Colonic mucosa (tissue), 4 donors: ENCODE data around the gene FGF9. TPM values are rescaled to one million over a fixed set of nuclear protein-coding genes. Genes with fewer than 3 reads are reported as not detected.

Experiments
- DNase-seq: peaks from one replicate; pipeline ENCODE4 v3.0.0-alpha.2; 2020
- H3K27ac ChIP-seq: fragments of 200-600 bp; one replicate; pipeline ENCODE4 v1.8.0; 2021
- H3K27me3 ChIP-seq: fragments of 200-600 bp; one replicate; pipeline ENCODE4 v1.8.0; 2021
- H3K36me3 ChIP-seq: fragments of 200-600 bp; one replicate; pipeline ENCODE4 v1.8.0; 2021
- H3K4me1 ChIP-seq: fragments of 200-600 bp; one replicate; pipeline ENCODE4 v1.8.0; 2021; ENCODE audit warnings: mild to moderate bottlenecking
- H3K4me3 ChIP-seq: fragments of 200-600 bp; one replicate; pipeline ENCODE4 v1.8.0; 2021
- H3K9ac ChIP-seq, 2 donors: one replicate each; pipeline ENCODE4 v1.7.0; 2013; ENCODE audit warnings: control low read depth in 2 of 2, low read depth in 2 of 2, low read length in 2 of 2
- H3K9me3 ChIP-seq: fragments of 200-600 bp; one replicate; pipeline ENCODE4 v1.8.0; 2021
- CTCF ChIP-seq: fragments of 200-600 bp; IDR thresholded peaks from one replicate; pipeline ENCODE4 v1.8.0; 2022; ENCODE audit warnings: antibody characterized with exemption, mild to moderate bottlenecking
- intact Hi-C: fragments of 100-400 bp; cut with DNase I; formaldehyde crosslinking; loops from one replicate; pipeline ENCODE4 v1.14.1; 2022
- total RNA-seq, 2 donors: library from RNA; stranded (reverse); fragmentation: NEBNext Ultra II Directional in 1 of 2; extraction: Animal tissue kit (Norgen Biotek cat#: 25700) in 1 of 2; gene quantifications; one replicate each; pipeline ENCODE4 v1.2.1, GENCODE V29; 2021
- donor health status: healthy.
- donor health status: DM: no; HTN: no; CAD: no.
- donor health status: DM: no; HTN: no; CAD: no.

The FGF9 gene
- total RNA-seq, 2 donors from 2014 or later = 0.67 to 1.2 TPM

GRCh38 chr13:21739771-21740170 lies 68.9 kb downstream of the FGF9 start:
- DNase-seq = no peak
- intact Hi-C loops = no loop called here
- H3K36me3 ChIP-seq = no peaks in the 10 kb centered on the region
- no peak for TF ChIP-seq CTCF
- H3K9me3 ChIP-seq = no peaks in the 10 kb centered on the region
- H3K4me1 ChIP-seq = no peaks in the 10 kb centered on the region
- no peaks in the 10 kb centered on the region for H3K27me3 ChIP-seq
- no peak overlapping the region for H3K27ac ChIP-seq
- H3K4me3 ChIP-seq = no peak overlapping the region
- H3K9ac ChIP-seq = no peak overlapping the region

GRCh38 chr13:21741396-21741979 lies 70.6 kb downstream of the FGF9 start:
- Histone ChIP-seq H3K4me1 (no peaks in the 10 kb centered on the region), H3K4me3 (no peak overlapping the region), H3K9ac (no peak overlapping the region), H3K27me3 (no peaks in the 10 kb centered on the region), H3K36me3 (no peaks in the 10 kb centered on the region), H3K9me3 (no peaks in the 10 kb centered on the region), H3K27ac (no peak overlapping the region)
- DNase-seq = no peak
- intact Hi-C loops = no loop called here
- TF ChIP-seq CTCF = no peak

- H3K4me3 ChIP-seq = no peak overlapping the region
- H3K27me3 ChIP-seq = no peaks in the 10 kb centered on the region
- H3K9ac ChIP-seq = no peak overlapping the region
- intact Hi-C loops = no loop called here
- DNase-seq = peak; percentile 72
- no peaks in the 10 kb centered on the region for H3K4me1 ChIP-seq
- no peak for TF ChIP-seq CTCF
- H3K9me3 ChIP-seq = no peaks in the 10 kb centered on the region
- no peak overlapping the region for H3K27ac ChIP-seq
- no peaks in the 10 kb centered on the region for H3K36me3 ChIP-seq
These were observed 71.2 kb downstream of the FGF9 start for GRCh38 chr13:21742096-21742495.

GRCh38 chr13:21744149-21744548 lies 73.3 kb downstream of the FGF9 start:
- Histone ChIP-seq H3K4me3 (no peak overlapping the region), H3K36me3 (no peaks in the 10 kb centered on the region), H3K4me1 (no peaks in the 10 kb centered on the region), H3K27ac (no peak overlapping the region), H3K27me3 (no peaks in the 10 kb centered on the region), H3K9me3 (no peaks in the 10 kb centered on the region), H3K9ac (no peak overlapping the region)
- no peak for TF ChIP-seq CTCF
- no peak for DNase-seq
- intact Hi-C loops = no loop called here

GRCh38 chr13:21745307-21745706 lies 74.4 kb downstream of the FGF9 start:
- no peaks in the 10 kb centered on the region for H3K9me3 ChIP-seq
- no peaks in the 10 kb centered on the region for H3K36me3 ChIP-seq
- TF ChIP-seq CTCF = no peak
- H3K4me3 ChIP-seq = no peak overlapping the region
- no peaks in the 10 kb centered on the region for H3K4me1 ChIP-seq
- no peak overlapping the region for H3K27ac ChIP-seq
- H3K27me3 ChIP-seq = no peaks in the 10 kb centered on the region
- intact Hi-C loops = no loop called here
- H3K9ac ChIP-seq = no peak overlapping the region
- no peak for DNase-seq
